Motor neuron (in vitro differentiated cells): ENCODE measurements around the gene EBF4. TPM values are rescaled to one million over a fixed set of nuclear protein-coding genes. Genes with fewer than 3 reads are reported as not detected.

ENCODE experiments used
- ATAC-seq, 8 experiments: fragments of 200-7000 bp; cut with Tn5 transposase; replicated peaks in 6 of 8; 2 replicates each; pipeline ENCODE4 v1.8.0; 2021; ENCODE audit warnings: mild to moderate bottlenecking in 8 of 8, moderate library complexity in 8 of 8
- H3K27ac ChIP-seq, 2 donors: fragments of 250-450 bp; sonication (Bioruptor Pico); 2 replicates each; pipeline ENCODE4 v1.9.0; 2021; ENCODE audit warnings: antibody characterized with exemption in 2 of 2, mild to moderate bottlenecking in 2 of 2, moderate library complexity in 1 of 2
- H3K4me1 ChIP-seq, 2 donors: fragments of 250-450 bp; sonication (Bioruptor Pico); replicated peaks in 1 of 2; 2 replicates each; pipeline ENCODE4 v1.6.1; 2021; ENCODE audit warnings: antibody characterized with exemption in 2 of 2, mild to moderate bottlenecking in 2 of 2, moderate library complexity in 1 of 2
- H3K4me3 ChIP-seq, 5 donors: fragments of 250-450 bp; sonication (Bioruptor Pico); 2 replicates each; pipeline ENCODE4 v1.9.0; 2021; ENCODE audit warnings: antibody characterized with exemption in 5 of 5, mild to moderate bottlenecking in 5 of 5, moderate library complexity in 4 of 5
- WGBS, 10 experiments: fragments of 450-650 bp; shearing (Covaris generic); methylation state at CpG; one replicate each; pipeline ENCODE4 v1.0.0; 2022; 5-methylcytosine and 5-hydroxymethylcytosine counted together
- in situ Hi-C, 9 experiments: fragments of 400-800 bp; cut with MboI; loops; one replicate each; pipeline ENCODE4 v1.15.0; 2021; ENCODE audit warnings: low sequenced_read_pairs in 9 of 9, low pct_unique_long_range_greater_than_20kb in 2 of 9; ENCODE audit not compliant: unreplicated experiment in 9 of 9
- total RNA-seq, 8 experiments: library from RNA; unstranded; fragments of 300-600 nt; gene quantifications; 2 replicates each; pipeline versions ENCODE4 v1.2.3 to v1.2.4, GENCODE V29; 2022

The EBF4 gene, protein sequence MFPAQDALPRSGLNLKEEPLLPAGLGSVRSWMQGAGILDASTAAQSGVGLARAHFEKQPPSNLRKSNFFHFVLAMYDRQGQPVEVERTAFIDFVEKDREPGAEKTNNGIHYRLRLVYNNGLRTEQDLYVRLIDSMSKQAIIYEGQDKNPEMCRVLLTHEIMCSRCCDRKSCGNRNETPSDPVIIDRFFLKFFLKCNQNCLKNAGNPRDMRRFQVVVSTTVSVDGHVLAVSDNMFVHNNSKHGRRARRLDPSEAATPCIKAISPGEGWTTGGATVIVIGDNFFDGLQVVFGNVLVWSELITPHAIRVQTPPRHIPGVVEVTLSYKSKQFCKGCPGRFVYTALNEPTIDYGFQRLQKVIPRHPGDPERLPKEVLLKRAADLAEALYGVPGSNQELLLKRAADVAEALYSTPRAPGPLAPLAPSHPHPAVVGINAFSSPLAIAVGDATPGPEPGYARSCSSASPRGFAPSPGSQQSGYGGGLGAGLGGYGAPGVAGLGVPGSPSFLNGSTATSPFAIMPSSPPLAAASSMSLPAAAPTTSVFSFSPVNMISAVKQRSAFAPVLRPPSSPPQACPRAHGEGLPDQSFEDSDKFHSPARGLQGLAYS
- 10 to 100 TPM in 2 of 8 experiments, 1 to 10 TPM in 6; 1.4 to 14.3 (median 8.2) TPM for total RNA-seq

DNA sequence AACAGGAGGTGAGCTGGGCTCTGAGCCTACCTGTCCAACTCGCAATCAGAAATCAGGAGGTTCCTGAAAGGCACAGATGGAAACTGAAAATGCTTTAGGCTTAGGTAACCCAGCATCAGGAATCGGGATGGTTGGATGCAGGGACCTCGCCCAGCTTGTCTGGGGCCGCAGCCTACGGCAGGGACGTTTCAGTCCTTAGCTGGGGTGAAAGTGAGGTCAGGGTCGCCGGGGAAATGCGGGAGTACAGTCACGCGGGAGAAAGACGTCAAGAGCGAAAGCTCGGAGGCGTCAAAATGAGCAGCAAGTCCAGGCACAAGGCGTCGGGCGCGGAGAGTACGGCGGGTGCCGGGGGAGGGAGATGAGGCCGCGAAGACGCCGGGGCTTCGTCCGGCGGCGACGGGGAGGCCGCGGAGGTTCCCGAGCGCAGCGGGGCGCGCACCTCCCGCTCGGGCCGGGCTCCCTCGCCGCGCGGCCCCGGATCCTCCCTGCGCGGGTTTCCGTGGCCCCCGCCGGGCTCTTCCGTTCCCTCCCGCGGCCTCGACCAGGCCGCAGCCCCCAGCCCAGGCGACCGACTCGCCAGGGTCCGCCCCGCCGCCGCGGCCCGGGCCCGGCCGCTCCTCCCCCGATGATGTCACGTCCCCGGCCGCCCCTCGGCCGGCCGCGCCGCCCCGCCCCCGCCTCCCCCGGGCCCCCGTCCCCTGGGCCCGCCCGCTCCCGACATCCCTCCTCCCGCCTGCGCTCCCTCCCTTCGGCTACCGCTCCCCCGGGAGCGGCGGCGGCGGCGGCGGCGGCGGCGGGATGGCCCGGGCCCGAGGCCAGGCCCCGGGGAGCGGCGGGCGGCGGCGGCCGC lies at the start of gene EBF4:
EBF4 (plus strand) TSS at position 745 of the 850 bp plus-strand sequence. CDS start 866 bp downstream, outside the sequence.
- peak within 1 kb of the TSS; percentile 54 to 93 (median 71) for H3K4me3 ChIP-seq
- ATAC-seq = peak; percentile 9 to 74 (median 60)
- in situ Hi-C loops = loop anchor here in 1 of 9 experiments (25.0 kb wide), 1 partner anchor 170 kb away; the partner anchor contains the start of gene PTPRA
- 5 to 28% (median 11%) methylated on average over 3 to 24 of the region's 106 CpGs; no CpG with 5 or more reads in 6 of the 10 experiments for WGBS, 10 experiments
- peak within 1 kb of the TSS; percentile 71 to 93 for H3K27ac ChIP-seq
- peaks cover 4 to 12% of the 10 kb centered on the region in 2 donors for H3K4me1 ChIP-seq

- in situ Hi-C loops = loop anchor here in 3 of 9 experiments (25.0 kb wide), 2 partner anchors 106 to 131 kb away; partner anchors contain the start of genes ZNF343 (in 2 of the 3) and TMC2 (in 1 of the 3)
- no peak overlapping the region for H3K4me3 ChIP-seq
- no peaks in the 10 kb centered on the region for H3K4me1 ChIP-seq
- WGBS, 10 experiments = 57 to 100% methylated on average over 1 of the region's 1 CpG; no CpG with 5 or more reads in 8 of the 10 experiments
- no peak for ATAC-seq
- H3K27ac ChIP-seq = no peak overlapping the region
Observed at GRCh38 chr20:2643708-2644107, 48.9 kb upstream of the EBF4 start.

DNA sequence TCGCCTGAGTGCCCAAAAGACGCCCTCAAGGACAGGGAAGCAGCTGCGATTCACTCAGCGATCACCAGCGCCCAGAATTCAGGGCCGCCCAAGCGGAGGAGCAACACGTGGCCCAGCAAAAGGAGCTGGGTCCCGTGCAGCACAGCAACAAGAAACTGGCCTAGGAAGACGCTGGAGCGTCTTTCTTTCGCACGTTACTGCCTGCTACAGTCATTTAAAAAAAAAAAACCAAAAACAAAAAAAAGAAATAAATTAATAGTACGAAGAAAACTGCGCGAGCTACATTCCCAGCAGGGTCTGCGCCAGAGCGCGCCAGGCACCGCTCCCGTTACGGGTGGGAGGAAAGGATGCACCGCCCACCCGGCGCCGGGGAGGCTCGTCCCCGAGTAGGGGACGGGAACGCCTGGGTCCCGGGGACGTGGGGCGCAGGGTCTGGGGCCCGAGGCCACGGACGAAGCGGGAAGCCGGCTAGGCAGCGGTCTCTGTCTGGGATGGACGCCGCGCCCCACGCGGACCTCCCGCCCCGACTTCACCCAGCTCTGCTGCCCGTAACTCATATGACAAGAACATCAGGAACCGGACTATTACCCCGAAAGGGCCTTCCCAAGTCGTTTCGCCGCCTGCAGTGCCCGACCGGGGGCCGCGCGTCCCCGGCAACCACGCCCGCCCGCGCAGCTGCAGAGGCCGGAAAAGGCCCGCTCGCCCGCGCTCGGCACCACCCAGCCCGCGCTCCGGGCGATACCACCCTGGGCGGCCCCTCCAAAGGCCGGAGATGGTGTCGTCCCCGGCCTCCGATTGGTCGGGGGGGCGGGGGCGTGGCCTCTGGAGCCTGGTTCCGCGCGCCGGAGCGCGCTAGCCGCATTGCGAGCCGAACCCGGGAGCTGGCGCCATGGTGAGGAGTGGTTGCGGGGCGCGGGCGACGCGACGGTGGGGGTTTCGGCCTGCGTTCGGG lies 40.5 kb upstream of the EBF4 start, which contains the start of gene NOP56:
NOP56 (plus strand) TSS at position 861 of the 952 bp plus-strand sequence; CDS start at position 890, 29 bp downstream.
- WGBS, 10 experiments = 0 to 4% (median 0%) methylated on average over 3 to 29 of the region's 101 CpGs; no CpG with 5 or more reads in 1 of the 10 experiments
- peak; percentile 82 to 94 (median 90) for ATAC-seq
- H3K4me1 ChIP-seq = peaks cover 8 to 12% of the 10 kb centered on the region in 2 donors
- H3K4me3 ChIP-seq = peak within 1 kb of the TSS; percentile 57 to 93 (median 82)
- in situ Hi-C loops = no loop called here
- peak within 1 kb of the TSS; percentile 67 to 87 for H3K27ac ChIP-seq

GRCh38 chr20:2652724-2653555 lies 39.6 kb upstream of the EBF4 start:
- peaks cover 8 to 12% of the 10 kb centered on the region in 2 donors for H3K4me1 ChIP-seq
- peak overlapping the region; percentile 67 to 83 for H3K27ac ChIP-seq
- peak overlapping the region; percentile 57 to 93 (median 82) for H3K4me3 ChIP-seq
- in situ Hi-C loops = no loop called here
- ATAC-seq = peak; percentile 21 to 74 (median 64)
- WGBS, 10 experiments = 0 to 14% (median 0%) methylated on average over 2 to 6 of the region's 56 CpGs; no CpG with 5 or more reads in 3 of the 10 experiments

GRCh38 chr20:2653556-2654383 lies 38.8 kb upstream of the EBF4 start:
- in situ Hi-C loops = no loop called here
- 0 to 83% (median 19%) methylated on average over 2 to 15 of the region's 24 CpGs; no CpG with 5 or more reads in 1 of the 10 experiments for WGBS, 10 experiments
- peaks cover 8 to 12% of the 10 kb centered on the region in 2 donors for H3K4me1 ChIP-seq
- no peak for ATAC-seq
- peak overlapping the region; percentile 57 to 93 (median 82) for H3K4me3 ChIP-seq
- H3K27ac ChIP-seq = peak overlapping the region in 1 of 2 donors; percentile 83

GRCh38 chr20:2654384-2654822 lies 38.2 kb upstream of the EBF4 start:
- no peak for ATAC-seq
- in situ Hi-C loops = no loop called here
- no peak overlapping the region for H3K27ac ChIP-seq
- H3K4me1 ChIP-seq = peaks cover 8 to 12% of the 10 kb centered on the region in 2 donors
- WGBS, 10 experiments = 0 to 93% (median 80%) methylated on average over 1 to 8 of the region's 9 CpGs; no CpG with 5 or more reads in 3 of the 10 experiments
- peak overlapping the region in 3 of 5 donors; percentile 70 to 93 (median 82) for H3K4me3 ChIP-seq

DNA sequence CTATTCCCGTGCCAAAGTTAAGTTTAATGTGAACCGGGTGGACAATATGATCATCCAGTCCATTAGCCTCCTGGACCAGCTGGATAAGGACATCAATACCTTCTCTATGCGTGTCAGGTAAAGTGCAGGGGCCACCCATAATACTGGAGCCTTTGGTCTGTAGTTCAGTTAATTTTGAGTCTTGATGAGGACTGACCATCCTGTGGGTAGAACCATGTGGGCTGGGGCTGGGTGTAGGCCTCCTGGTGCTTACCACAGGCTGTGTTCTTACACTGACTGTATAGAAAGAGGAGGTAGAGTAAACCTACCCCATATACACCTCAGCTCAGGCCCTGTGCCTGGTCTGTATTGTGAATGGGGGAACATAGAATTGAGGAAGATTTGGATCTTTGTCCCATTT lies 37.7 kb upstream of the EBF4 start:
- ATAC-seq = no peak
- Histone ChIP-seq H3K4me3 (no peak overlapping the region), H3K4me1 (peaks cover 8 to 12% of the 10 kb centered on the region in 2 donors), H3K27ac (no peak overlapping the region)
- WGBS, 10 experiments = 40 to 100% (median 91%) methylated on average over 1 to 2 of the region's 3 CpGs; no CpG with 5 or more reads in 6 of the 10 experiments
- in situ Hi-C loops = no loop called here

GRCh38 chr20:2655331-2656116 lies 37.1 kb upstream of the EBF4 start:
- ATAC-seq = no peak
- WGBS, 10 experiments = 80 to 100% (median 96%) methylated on average over 2 to 6 of the region's 17 CpGs; no CpG with 5 or more reads in 3 of the 10 experiments
- in situ Hi-C loops = no loop called here
- Histone ChIP-seq H3K4me1 (peaks cover 8 to 12% of the 10 kb centered on the region in 2 donors), H3K4me3 (no peak overlapping the region), H3K27ac (no peak overlapping the region)

GRCh38 chr20:2656471-2657117 lies 36.0 kb upstream of the EBF4 start:
- no peak for ATAC-seq
- peaks cover 8 to 9% of the 10 kb centered on the region in 2 donors for H3K4me1 ChIP-seq
- no peak overlapping the region for H3K27ac ChIP-seq
- WGBS, 10 experiments = 70 to 100% (median 98%) methylated on average over 1 to 4 of the region's 12 CpGs; no CpG with 5 or more reads in 3 of the 10 experiments
- no peak overlapping the region for H3K4me3 ChIP-seq
- in situ Hi-C loops = no loop called here
